OCI-LY7 (cell line): ENCODE data around the gene TTLL6. TPM values are rescaled to one million over a fixed set of nuclear protein-coding genes. Genes with fewer than 3 reads are reported as not detected.

Source experiments
- BruUV-seq: library from RNA; stranded (reverse); fragments of 400-500 nt; replicated peaks from 2 replicates; lab custom pipeline; 2021; lab: Mats Ljungman, UMichigan
- CTCF ChIA-PET: fragments of 300-600 bp; sonication (Branson Sonifier 250); formaldehyde crosslinking; loops from one replicate; lab custom pipeline; 2022; ENCODE audit warnings: antibody characterized with exemption; ENCODE audit not compliant: unreplicated experiment; lab: Charles Lee
- POLR2A ChIA-PET: fragments of 300-600 bp; sonication (Branson Sonifier 250); formaldehyde crosslinking; loops from one replicate; lab custom pipeline; 2022; ENCODE audit warnings: antibody characterized with exemption; lab: Charles Lee
- DNase-seq: peaks from one replicate; pipeline ENCODE4 v3.0.0-alpha.2; 2015; ENCODE audit warnings: low spot score
- H2AFZ ChIP-seq: fragments of 200-600 bp; sonication (generic), shearing (Covaris generic); 2 replicates; pipeline ENCODE4 v1.6.1; 2014; ENCODE audit warnings: mild to moderate bottlenecking, antibody characterized with exemption, low read length, moderate library complexity
- H3K27ac ChIP-seq: fragments of 200-600 bp; sonication (generic); 2 replicates; pipeline ENCODE4 v1.5.1; 2014; ENCODE audit warnings: mixed run types, low read depth, mild to moderate bottlenecking, moderate library complexity, low read length, inconsistent platforms; ENCODE audit not compliant: poor library complexity, severe bottlenecking
- H3K36me3 ChIP-seq: fragments of 200-600 bp; sonication (generic); 2 replicates; pipeline ENCODE4 v1.6.1; 2014; ENCODE audit warnings: mild to moderate bottlenecking, antibody characterized with exemption, low read length, moderate library complexity, mixed read lengths; ENCODE audit not compliant: insufficient read depth
- H3K4me1 ChIP-seq: fragments of 200-600 bp; sonication (generic); 2 replicates; pipeline ENCODE4 v1.5.1; 2014; ENCODE audit warnings: mild to moderate bottlenecking, low read length; ENCODE audit not compliant: insufficient read depth, poor library complexity, severe bottlenecking
- H3K4me2 ChIP-seq: fragments of 200-600 bp; sonication (generic); 2 replicates; pipeline ENCODE4 v1.6.1; 2014; ENCODE audit warnings: mild to moderate bottlenecking, low read length
- H3K4me3 ChIP-seq: fragments of 200-600 bp; sonication (generic); 2 replicates; pipeline ENCODE4 v1.5.1; 2014; ENCODE audit warnings: mild to moderate bottlenecking, low read depth, low read length; ENCODE audit not compliant: poor library complexity, severe bottlenecking
- H3K79me2 ChIP-seq: fragments of 200-600 bp; sonication (generic); 2 replicates; pipeline ENCODE4 v1.6.1; 2016; ENCODE audit warnings: low read depth, mild to moderate bottlenecking, low read length, moderate library complexity, mixed read lengths; ENCODE audit not compliant: insufficient read depth
- H3K9me2 ChIP-seq: fragments of 200-600 bp; sonication (generic); 2 replicates; pipeline ENCODE4 v1.6.1; 2016; ENCODE audit warnings: mild to moderate bottlenecking, low read length, mixed read lengths; ENCODE audit not compliant: insufficient read depth
- H3K9me3 ChIP-seq: fragments of 200-600 bp; sonication (generic); 2 replicates; pipeline ENCODE4 v1.6.1; 2014; ENCODE audit warnings: mild to moderate bottlenecking, mixed run types, low read length, mixed read lengths
- H4K20me1 ChIP-seq: fragments of 200-600 bp; sonication (generic); 2 replicates; pipeline ENCODE4 v1.6.1; 2014; ENCODE audit warnings: mild to moderate bottlenecking, antibody characterized with exemption, low read length, moderate library complexity, mixed read lengths; ENCODE audit not compliant: insufficient read depth
- EZH2phosphoT487 ChIP-seq: fragments of 200-600 bp; sonication (generic); IDR thresholded peaks from 2 replicates; pipeline ENCODE4 v1.6.1; 2018; ENCODE audit warnings: low read depth, borderline replicate concordance, mild to moderate bottlenecking, mixed run types, antibody characterized with exemption, low read length, moderate library complexity, mixed read lengths
- intact Hi-C: fragments of 100-400 bp; cut with micrococcal nuclease; formaldehyde crosslinking; loops from one replicate; pipeline ENCODE4 v1.10.0; 2022; ENCODE audit not compliant: unreplicated experiment
- total RNA-seq, 2 experiments: library from RNA; depleted of rRNA in 1 of 2; stranded (reverse); fragments of >200 nt in 1 of 2; shearing (Covaris generic) in 1 of 2; gene quantifications; 2 replicates each; pipeline ENCODE4 v1.2.3, GENCODE V29; 2014 to 2022
- TF ChIP-seq, protein P1 (sequence below): fragments of 200-600 bp; sonication (generic); conservative IDR thresholded peaks from 2 replicates; pipeline ENCODE4 v1.5.1; 2014; ENCODE audit warnings: mild to moderate bottlenecking, antibody characterized with exemption, low read length, moderate library complexity, mixed read lengths

Gene TTLL6
- total RNA-seq, 2 experiments from 2014 or later: not detected

DNA sequence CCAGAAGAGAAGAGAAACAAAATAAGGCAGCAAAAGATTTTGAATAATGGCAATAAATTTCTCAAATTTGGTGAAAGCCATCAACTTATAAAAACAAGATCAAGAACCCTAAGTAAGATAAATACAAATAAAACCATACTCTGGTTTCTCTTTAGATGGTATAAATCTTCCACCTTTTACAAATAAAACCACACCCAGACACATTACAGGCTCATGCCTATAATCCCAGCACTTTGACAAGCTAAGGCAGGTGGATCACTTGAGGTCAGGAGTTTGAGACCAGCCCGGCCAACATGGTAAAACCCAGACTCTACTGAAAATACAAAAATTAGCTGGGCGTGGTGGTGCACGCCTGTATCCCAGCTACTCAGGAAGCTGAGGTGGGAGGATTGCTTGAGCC, 43.8 kb downstream of the TTLL6 start:
- Histone ChIP-seq H3K9me2 (no peaks in the 10 kb centered on the region), H3K36me3 (no peaks in the 10 kb centered on the region), H3K4me3 (no peak overlapping the region), H3K79me2 (no peaks in the 10 kb centered on the region), H3K4me2 (no peak overlapping the region), H3K4me1 (no peaks in the 10 kb centered on the region), H4K20me1 (no peaks in the 10 kb centered on the region), H3K9me3 (no peaks in the 10 kb centered on the region), H3K27ac (no peak overlapping the region), H2AFZ (no peak overlapping the region)
- no TSS peak for BruUV-seq
- DNase-seq: no peak
- intact Hi-C loops: no loop called here
- POLR2A ChIA-PET: no interaction called here
- TF ChIP-seq, protein P1, sequence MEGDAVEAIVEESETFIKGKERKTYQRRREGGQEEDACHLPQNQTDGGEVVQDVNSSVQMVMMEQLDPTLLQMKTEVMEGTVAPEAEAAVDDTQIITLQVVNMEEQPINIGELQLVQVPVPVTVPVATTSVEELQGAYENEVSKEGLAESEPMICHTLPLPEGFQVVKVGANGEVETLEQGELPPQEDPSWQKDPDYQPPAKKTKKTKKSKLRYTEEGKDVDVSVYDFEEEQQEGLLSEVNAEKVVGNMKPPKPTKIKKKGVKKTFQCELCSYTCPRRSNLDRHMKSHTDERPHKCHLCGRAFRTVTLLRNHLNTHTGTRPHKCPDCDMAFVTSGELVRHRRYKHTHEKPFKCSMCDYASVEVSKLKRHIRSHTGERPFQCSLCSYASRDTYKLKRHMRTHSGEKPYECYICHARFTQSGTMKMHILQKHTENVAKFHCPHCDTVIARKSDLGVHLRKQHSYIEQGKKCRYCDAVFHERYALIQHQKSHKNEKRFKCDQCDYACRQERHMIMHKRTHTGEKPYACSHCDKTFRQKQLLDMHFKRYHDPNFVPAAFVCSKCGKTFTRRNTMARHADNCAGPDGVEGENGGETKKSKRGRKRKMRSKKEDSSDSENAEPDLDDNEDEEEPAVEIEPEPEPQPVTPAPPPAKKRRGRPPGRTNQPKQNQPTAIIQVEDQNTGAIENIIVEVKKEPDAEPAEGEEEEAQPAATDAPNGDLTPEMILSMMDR: no peak
- no peak for TF ChIP-seq EZH2phosphoT487
- CTCF ChIA-PET: no interaction called here

GRCh38 chr17:48770954-48771353, 46.1 kb downstream of the TTLL6 start:
- ChIA-PET POLR2A (interaction anchor here (1.8 kb wide), 1 partner anchor 15 kb away, joined by 3 read pairs; no protein-coding TSS in a partner anchor), CTCF (no interaction called here)
- TF ChIP-seq, protein P1: no peak
- no peak for TF ChIP-seq EZH2phosphoT487
- H3K4me2 ChIP-seq: no peak overlapping the region
- H3K4me3 ChIP-seq: no peak overlapping the region
- H4K20me1 ChIP-seq: no peaks in the 10 kb centered on the region
- H2AFZ ChIP-seq: no peak overlapping the region
- no peaks in the 10 kb centered on the region for H3K36me3 ChIP-seq
- intact Hi-C loops: no loop called here
- no peaks in the 10 kb centered on the region for H3K9me3 ChIP-seq
- no peak overlapping the region for H3K27ac ChIP-seq
- no peak for DNase-seq
- no TSS peak for BruUV-seq
- no peaks in the 10 kb centered on the region for H3K9me2 ChIP-seq
- no peaks in the 10 kb centered on the region for H3K4me1 ChIP-seq
- H3K79me2 ChIP-seq: no peaks in the 10 kb centered on the region

DNA sequence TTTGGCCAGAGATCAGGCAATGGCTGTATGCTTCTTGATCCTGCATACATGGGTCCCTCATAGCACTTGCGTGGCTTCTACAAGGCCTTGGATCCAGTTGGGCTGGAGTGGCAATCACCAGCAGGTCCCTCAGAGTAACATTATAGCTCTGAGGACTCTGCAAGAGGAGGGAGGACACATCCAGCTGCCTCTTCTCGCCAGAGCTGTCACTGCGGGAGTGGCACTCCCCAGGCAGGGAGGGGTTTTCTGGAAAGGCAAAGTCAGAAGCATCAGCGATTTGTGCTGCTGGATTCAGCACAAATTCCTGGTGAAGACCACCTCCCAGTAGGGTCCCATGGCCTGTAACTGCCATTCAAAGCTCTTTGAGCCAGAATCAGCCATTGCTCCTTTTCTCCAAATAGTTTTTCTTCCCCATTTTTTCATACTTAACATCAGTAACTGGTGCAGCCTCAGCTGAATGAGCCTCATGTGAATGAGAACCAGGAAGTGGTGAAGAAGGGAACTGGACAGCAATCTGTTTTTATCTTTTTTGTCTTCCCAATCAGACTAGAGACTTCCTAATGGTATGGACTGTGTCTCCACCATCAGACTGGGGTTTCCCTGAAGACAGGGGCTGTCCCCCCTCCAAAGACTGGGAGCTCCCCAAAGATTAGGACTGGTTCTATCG, 47.9 kb downstream of the TTLL6 start:
- no peaks in the 10 kb centered on the region for H3K36me3 ChIP-seq
- no peak overlapping the region for H3K27ac ChIP-seq
- ChIA-PET CTCF (no interaction called here), POLR2A (interaction anchor here (0.6 kb wide), 1 partner anchor 33 kb away, joined by 4 read pairs; no protein-coding TSS in a partner anchor)
- no peak for DNase-seq
- H3K4me3 ChIP-seq: no peak overlapping the region
- no peak overlapping the region for H3K4me2 ChIP-seq
- no peaks in the 10 kb centered on the region for H3K4me1 ChIP-seq
- intact Hi-C loops: no loop called here
- no peaks in the 10 kb centered on the region for H3K79me2 ChIP-seq
- BruUV-seq: no TSS peak
- no peaks in the 10 kb centered on the region for H3K9me3 ChIP-seq
- TF ChIP-seq, protein P1: no peak
- TF ChIP-seq EZH2phosphoT487: no peak
- H3K9me2 ChIP-seq: no peaks in the 10 kb centered on the region
- H4K20me1 ChIP-seq: no peaks in the 10 kb centered on the region
- H2AFZ ChIP-seq: no peak overlapping the region
